ENCODE results near the gene HSPBP1. TPM values are rescaled to one million over a fixed set of nuclear protein-coding genes. Genes with fewer than 3 reads are reported as not detected.
A peak's percentile ranks its signal among the peaks of the same experiment; 100 is the strongest.

The HSPBP1 gene
- total and polyA plus RNA-seq, 12 donors: 18.8 to 49.8 (median 33.2) TPM

- WGBS, 4 donors: 0 to 1% (median 1%) methylated on average over 1 to 53 of the region's 53 CpGs; no CpG with 5 or more reads in 1 of the 4 donors
- intact Hi-C loops (cut with DNase I): no loop called here
- Histone ChIP-seq H3K9me3 (replicated peaks in 1 of 3) (no peaks in the 10 kb centered on the region), H3K27ac (peak overlapping the region; percentile 63 to 98 (median 96)), H3K4me3 (peak overlapping the region; percentile 88 to 99 (median 96)), H3K36me3 (replicated peaks in 1 of 2) (no peaks in the 10 kb centered on the region), H3K4me1 (replicated peaks in 1 of 2) (peaks cover 36 to 51% of the 10 kb centered on the region in 2 donors), H3K27me3 (no peaks in the 10 kb centered on the region)
- peak in 3 of 7 donors; percentile 40 to 66 (median 44) for DNase-seq
- TF ChIP-seq POLR2A (IDR thresholded peaks at IDR 0.05): no peak
- no peak for TF ChIP-seq CTCF (IDR thresholded peaks at IDR 0.05)
Observed at GRCh38 chr19:55258476-55258827, 21.5 kb downstream of the HSPBP1 start.

GRCh38 chr19:55257461-55258420 lies 22.2 kb downstream of the HSPBP1 start:
- H3K4me3 ChIP-seq: peak overlapping the region; percentile 17 to 99 (median 61)
- peak in 6 of 7 donors; percentile 39 to 54 (median 45) for DNase-seq
- peaks cover 38 to 58% of the 10 kb centered on the region in 2 donors for H3K4me1 ChIP-seq (replicated peaks in 1 of 2)
- 1 to 2% (median 1%) methylated on average over 42 to 51 of the region's 51 CpGs for WGBS, 4 donors
- TF ChIP-seq CTCF (IDR thresholded peaks at IDR 0.05) (no peak), POLR2A (IDR thresholded peaks at IDR 0.05) (no peak)
- intact Hi-C loops (cut with DNase I): no loop called here
- no peaks in the 10 kb centered on the region for H3K36me3 ChIP-seq (replicated peaks in 1 of 2)
- no peaks in the 10 kb centered on the region for H3K9me3 ChIP-seq (replicated peaks in 1 of 3)
- peak overlapping the region; percentile 18 to 98 (median 96) for H3K27ac ChIP-seq
- no peaks in the 10 kb centered on the region for H3K27me3 ChIP-seq

- H3K4me3 ChIP-seq: peak overlapping the region in 2 of 4 donors; percentile 96 to 99
- TF ChIP-seq POLR2A (IDR thresholded peaks at IDR 0.05): peak in 1 of 2 donors; percentile 42
- no peak for TF ChIP-seq CTCF (IDR thresholded peaks at IDR 0.05)
- H3K27me3 ChIP-seq: no peaks in the 10 kb centered on the region
- 24 to 31% (median 26%) methylated on average over 17 to 22 of the region's 22 CpGs for WGBS, 4 donors
- intact Hi-C loops (cut with DNase I): no loop called here
- peak in 3 of 7 donors; percentile 42 to 57 (median 57) for DNase-seq
- H3K36me3 ChIP-seq (replicated peaks in 1 of 2): no peaks in the 10 kb centered on the region
- peaks cover 43 to 68% of the 10 kb centered on the region in 2 donors for H3K4me1 ChIP-seq (replicated peaks in 1 of 2)
- H3K9me3 ChIP-seq (replicated peaks in 1 of 3): no peaks in the 10 kb centered on the region
- H3K27ac ChIP-seq: peak overlapping the region in 3 of 5 donors; percentile 91 to 98 (median 96)
Observed at GRCh38 chr19:55256562-55257460, 23.1 kb downstream of the HSPBP1 start.

Measured in adrenal gland (tissue), 12 donors.